GM19239 (cell line): Measurements from ENCODE around the gene NOL9.
A peak's percentile ranks its signal among the peaks of the same experiment; 100 is the strongest.

Experiments used
- DNase-seq: peaks from one replicate; pipeline ENCODE4 v3.0.0; 2011; ENCODE audit warnings: low spot score; ENCODE audit not compliant: insufficient read length
- FAIRE-seq: peaks from 2 replicates; lab custom pipeline; 2011; peaks lifted over from hg19 to GRCh38; lab: Jason Lieb, UNC

Gene NOL9

DNA sequence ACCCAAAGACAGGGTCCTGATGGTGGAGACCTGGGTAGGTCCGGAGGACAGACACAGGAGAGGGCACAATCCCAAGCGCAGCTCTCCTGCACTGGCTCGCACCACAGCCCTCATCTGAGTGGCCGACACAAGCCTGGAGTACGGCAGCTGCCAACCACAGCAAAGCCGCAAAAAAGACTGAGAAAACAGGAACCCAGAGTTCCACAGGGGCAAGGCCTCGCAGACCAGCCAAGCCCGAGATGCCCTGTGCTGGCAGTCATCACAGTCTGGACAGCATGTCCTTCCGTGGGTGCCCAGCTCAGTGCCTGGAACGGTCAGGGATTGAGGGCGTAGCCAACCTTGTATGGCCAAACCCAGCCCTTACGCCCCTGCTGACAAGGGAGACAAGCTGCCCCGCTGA is 36.9 kb upstream of the NOL9 start:
- FAIRE-seq (no peak), DNase-seq (no peak)

DNA sequence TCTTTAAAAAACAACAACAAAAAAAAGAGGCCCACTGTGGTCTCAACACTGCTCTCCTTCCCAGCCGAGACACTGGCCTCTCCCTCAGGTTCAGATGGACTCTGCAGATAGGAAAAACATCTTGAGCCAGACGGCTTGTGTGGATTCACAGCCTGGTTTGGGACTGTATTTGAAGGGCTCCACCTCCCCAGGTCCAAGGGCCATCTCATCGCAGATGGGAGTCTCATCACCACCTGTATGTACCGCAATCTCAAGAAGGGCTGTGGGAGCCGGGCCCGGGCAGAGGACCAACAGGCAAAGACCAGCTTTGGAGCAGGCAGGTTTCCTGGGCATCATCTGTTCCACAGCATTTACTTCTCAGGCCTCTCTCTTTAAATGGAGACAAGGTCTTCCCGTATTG is 35.7 kb upstream of the NOL9 start:
- no peak for FAIRE-seq
- DNase-seq = no peak

DNA sequence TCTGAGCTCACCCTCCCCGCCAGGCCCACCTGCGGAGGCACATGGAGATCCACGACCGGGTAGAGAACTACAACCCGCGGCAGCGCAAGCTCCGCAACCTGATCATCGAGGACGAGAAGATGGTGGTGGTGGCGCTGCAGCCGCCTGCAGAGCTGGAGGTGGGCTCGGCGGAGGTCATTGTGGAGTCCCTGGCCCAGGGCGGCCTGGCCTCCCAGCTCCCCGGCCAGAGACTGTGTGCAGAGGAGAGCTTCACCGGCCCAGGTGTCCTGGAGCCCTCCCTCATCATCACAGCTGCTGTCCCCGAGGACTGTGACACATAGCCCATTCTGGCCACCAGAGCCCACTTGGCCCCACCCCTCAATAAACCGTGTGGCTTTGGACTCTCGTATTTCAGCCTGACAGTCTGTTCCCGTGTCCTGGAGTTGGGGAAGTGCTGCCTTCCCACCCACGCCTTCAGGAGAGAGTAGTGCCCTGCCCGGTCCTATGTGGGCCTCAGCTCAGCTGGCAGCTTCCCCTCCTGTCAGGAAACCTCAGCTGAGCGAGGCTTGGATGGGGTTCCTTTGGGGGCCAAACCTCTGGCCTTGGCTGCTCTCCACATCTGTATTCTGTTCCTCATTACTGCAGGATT is 34.7 kb upstream of the NOL9 start:
- DNase-seq (no peak), FAIRE-seq (no peak)

DNA sequence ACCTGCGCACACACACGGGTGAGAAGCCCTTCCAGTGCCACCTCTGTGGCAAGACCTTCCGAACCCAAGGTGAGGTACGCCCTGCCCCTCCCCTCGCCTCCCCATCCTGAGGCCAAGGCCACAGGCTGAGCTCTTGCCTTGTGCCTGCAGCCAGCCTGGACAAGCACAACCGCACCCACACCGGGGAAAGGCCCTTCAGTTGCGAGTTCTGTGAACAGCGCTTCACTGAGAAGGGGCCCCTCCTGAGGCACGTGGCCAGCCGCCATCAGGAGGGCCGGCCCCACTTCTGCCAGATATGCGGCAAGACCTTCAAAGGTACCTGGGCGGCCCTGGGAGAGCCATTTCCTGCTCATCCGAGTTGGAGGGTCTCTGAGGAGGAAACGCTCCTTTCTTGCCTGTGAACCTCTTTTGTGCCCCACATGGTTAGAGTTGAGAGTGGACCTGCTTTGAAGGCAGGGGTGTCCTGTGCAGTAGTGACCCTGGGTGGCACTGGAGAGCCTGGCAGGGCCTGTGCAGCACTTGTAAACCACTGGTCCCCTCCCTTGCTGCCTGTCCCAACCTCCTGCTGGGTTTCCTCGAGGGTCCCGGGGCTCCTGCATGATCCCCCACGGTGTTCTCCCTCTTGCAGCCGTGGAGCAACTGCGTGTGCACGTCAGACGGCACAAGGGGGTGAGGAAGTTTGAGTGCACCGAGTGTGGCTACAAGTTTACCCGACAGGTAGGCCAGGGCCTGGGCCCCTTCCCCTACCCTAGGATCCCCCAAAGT is 34.0 kb upstream of the NOL9 start:
- FAIRE-seq (no peak), DNase-seq (no peak)

DNA sequence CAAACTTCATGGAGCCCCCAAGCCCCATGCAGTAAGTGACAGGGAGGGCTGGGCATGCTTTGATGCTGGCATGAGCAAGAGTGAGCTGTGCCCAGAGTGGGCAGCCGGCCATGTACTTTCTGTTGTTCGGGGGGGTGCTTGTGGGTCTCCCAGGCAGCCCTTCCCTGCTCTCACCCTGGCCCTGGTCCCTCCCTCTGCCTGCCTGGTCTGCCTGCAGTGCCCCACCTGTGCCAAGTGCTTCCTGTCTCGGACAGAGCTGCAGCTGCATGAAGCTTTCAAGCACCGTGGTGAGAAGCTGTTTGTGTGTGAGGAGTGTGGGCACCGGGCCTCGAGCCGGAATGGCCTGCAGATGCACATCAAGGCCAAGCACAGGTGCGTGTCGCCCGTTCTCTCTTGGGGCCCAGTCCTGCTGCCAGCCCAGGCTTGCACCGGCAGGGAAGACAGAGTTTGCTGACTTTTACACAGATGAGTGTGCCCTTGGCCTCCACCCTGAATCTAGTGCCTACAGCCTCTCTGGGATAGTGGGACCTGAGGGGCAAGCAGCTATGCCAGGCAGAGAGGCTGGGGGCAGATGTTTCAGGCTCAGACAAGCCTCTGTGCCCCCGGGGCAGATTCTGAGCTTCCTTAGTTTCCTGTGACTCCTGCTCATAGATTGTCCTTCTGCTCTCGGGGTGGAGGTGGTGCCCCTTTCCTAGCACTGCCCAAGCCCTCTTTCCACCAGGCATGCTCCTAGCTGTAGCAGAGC is 33.1 kb upstream of the NOL9 start:
- FAIRE-seq = no peak
- no peak for DNase-seq

DNA sequence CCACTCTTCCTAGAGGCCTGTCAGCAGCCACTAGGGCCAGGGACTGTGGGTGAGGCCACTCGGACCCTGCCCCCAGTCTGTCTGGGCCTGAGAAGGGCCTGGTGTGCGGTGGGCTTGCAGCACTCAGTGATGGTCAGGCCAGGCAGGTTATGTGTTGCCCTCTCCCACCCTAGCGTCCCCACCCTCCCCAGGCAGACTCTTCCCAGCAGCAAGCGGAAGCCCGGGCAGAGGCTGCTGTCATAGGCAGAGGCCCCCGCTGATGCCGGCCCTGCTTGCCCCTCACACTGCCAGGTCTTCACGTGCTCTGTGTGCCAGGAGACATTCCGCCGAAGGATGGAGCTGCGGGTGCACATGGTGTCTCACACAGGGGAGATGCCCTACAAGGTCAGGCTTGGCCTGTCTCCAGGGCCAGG is 32.1 kb upstream of the NOL9 start:
- DNase-seq (no peak), FAIRE-seq (no peak)

DNA sequence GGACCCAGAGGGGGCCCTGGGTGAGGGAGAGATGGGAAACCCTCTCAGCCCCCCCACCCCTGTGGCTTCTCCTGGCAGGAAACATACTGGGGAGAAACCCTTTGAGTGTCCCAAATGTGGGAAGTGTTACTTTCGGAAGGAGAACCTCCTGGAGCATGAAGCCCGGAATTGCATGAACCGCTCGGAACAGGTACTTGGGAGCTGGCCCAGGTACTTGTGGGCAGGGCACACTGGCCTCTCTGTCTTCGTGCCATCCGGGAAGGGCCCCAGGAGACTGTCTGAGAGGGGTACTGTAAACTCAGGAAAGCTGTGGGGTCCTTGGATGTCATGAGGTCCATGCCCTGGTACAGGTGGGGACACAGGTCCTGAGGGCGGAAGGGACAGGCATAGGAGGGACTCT is 31.5 kb upstream of the NOL9 start:
- FAIRE-seq (no peak), DNase-seq (no peak)

DNA sequence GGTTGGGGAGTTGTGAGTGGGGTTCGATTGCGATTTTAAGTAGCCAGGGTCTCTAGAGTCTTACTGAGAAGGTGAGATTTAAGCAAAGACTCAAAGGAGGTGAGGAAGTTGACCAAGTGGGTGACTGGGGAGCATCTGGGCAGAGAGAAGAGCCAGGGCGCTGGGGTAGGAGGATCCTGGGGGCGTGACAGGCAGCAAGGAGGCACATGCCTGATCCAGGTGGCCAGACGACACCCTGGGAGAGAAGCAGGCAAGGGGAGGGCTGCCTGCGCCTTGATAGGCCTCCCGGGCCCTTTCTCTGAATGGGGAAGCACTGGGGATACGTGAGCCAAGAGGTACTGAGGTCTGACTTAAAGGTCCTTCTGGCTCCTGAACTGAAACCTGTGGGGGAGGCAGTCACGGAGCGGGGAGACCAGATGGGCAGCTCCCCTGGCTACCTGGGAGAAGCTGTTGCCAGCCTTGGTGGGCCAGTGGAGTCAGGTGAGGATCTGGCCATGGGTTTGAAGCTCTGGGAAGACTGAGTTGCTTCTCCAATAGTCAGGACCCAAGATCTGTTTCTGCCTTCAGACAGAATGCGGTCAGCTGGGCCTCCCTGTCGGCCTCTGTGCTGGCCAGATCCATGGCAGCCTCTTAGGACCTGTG is 30.9 kb upstream of the NOL9 start:
- no peak for FAIRE-seq

DNA sequence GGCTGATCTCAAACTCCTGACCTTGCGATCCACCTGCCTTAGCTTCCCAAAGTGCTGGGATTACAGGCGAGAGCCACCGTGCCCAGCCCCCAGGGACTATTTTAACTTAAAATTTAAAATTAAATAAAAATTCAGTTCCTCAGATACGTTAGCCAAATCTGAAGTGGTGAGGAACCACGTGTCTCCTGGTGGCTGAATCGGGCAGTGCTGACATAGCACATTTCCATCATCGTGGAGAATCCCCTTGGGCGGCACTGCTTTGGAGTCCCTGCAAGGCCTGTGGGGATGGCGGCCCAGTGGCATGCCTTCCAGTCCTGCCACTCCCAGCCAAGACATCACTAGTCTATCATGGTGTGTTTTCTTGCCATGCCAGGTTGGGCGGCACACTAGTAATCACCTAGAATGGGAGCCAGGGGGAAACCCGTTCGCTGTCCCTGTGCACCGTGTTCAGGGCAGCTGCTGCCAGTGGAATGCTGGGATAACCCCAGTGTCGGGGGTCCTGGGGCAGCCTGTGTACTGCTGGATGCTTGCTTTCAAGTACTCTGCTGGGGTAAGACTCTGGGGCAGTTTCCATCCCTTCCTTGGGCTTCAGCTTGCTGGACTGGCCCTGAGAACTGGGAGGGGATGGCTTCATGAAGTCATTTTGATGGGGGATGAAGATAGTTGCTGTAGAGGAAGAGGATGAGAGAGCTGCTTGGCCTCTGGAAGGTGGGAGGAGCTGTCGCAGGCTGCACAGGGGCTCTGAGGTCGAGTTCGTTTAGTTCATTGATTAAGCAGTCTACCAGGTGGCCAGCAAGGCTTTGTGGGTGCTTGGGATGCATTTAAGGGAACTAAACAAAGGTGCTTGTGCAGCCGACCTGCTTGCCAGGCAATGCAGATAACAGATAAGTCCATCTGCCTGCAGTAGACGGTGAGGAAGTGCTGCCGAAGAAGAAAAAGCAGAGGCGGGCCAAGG is 30.1 kb upstream of the NOL9 start:
- FAIRE-seq (no peak), DNase-seq (no peak)

More for the DNA sequence above, 30.9 kb upstream of the NOL9 start:
- DNase-seq = no peak

DNA sequence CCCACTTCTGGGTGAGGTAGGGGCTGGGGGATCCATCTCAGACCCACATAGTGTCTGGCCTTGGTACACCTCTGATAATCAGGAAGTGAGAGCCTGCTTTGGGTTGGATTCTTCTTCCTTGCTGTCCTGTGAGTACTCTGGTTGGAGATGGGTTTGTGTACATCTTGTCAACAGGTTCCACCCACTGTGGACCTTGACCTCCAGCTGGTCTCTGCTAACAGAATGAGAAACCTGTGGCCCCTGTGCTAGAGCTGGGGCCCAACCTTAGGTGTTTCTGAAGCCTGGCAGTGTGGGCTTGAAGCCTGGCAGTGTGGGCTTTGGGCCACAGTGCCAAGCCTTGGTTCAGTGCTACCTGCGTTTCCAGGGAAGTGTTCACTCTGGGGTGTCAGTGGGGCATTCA is 28.1 kb upstream of the NOL9 start:
- DNase-seq = no peak
- FAIRE-seq = peak; percentile 80

DNA sequence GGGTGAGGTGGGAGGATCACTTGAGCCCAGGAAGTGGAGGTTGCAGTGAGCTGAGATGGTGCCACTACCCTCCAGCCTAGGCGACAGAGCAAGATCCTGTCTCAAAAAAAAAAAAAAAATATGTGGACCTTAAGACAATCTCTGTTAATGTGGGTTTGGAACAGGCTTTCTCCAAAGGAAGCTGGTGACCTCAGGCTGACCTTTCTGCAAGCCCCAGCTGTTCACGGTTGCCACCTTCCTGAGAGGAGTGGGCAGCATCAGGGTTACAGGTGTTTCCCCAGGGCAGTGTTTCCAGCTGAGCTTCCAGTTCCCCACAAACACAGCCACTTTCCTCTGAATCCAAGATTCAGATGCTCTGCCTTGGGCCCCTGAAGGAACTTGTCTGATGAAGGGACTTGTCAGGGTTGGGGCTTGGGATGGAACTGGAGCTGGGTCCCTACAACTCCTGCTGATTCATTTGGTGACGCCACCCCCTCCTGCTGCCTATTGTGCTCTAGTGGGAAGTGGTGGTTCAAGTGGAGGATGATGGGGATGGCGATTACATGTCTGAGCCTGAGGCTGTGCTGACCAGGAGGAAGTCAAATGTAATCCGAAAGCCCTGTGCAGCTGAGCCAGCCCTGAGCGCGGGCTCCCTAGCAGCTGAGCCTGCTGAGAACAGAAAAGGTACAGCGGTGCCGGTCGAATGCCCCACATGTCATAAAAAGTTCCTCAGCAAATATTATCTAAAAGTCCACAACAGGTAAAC is 27.4 kb upstream of the NOL9 start:
- FAIRE-seq (peak; percentile 68), DNase-seq (no peak)

DNA sequence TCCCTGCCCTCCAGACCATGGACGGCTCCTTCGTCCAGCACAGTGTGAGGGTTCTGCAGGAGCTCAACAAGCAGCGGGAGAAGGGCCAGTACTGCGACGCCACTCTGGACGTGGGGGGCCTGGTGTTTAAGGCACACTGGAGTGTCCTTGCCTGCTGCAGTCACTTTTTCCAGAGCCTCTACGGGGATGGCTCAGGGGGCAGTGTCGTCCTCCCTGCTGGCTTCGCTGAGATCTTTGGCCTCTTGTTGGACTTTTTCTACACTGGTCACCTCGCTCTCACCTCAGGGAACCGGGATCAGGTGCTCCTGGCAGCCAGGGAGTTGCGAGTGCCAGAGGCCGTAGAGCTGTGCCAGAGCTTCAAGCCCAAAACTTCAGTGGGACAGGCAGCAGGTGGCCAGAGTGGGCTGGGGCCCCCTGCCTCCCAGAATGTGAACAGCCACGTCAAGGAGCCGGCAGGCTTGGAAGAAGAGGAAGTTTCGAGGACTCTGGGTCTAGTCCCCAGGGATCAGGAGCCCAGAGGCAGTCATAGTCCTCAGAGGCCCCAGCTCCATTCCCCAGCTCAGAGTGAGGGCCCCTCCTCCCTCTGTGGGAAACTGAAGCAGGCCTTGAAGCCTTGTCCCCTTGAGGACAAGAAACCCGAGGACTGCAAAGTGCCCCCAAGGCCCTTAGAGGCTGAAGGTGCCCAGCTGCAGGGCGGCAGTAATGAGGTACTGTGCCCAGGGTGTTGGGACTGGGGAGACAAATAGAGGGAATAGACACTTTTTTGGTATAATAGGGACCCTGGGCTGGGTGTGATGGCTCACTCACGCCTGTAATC is 26.5 kb upstream of the NOL9 start:
- DNase-seq = no peak
- no peak for FAIRE-seq

DNA sequence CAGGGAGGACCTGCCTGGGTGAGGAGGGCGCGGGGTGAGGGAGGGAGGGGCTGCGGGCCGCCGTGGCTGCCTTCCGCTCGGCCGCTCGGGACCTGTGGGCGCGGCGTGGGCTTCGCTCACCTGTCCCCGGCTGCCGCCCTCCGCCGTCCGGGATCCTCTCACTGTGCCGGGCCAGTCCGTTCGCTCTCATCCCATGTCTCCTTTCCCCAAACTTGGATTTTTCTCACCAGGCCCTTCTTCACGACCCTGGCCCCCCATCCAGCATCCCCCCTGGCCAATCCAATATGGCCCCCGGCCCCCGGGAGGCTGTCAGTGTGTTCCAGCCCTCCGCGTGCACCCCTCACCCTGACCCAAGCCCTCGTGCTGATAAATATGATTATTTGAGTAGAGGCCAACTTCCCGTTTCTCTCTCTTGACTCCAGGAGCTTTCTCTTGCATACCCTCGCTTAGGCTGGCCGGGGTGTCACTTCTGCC is 25.8 kb upstream of the NOL9 start:
- peak; percentile 21 for FAIRE-seq

DNA sequence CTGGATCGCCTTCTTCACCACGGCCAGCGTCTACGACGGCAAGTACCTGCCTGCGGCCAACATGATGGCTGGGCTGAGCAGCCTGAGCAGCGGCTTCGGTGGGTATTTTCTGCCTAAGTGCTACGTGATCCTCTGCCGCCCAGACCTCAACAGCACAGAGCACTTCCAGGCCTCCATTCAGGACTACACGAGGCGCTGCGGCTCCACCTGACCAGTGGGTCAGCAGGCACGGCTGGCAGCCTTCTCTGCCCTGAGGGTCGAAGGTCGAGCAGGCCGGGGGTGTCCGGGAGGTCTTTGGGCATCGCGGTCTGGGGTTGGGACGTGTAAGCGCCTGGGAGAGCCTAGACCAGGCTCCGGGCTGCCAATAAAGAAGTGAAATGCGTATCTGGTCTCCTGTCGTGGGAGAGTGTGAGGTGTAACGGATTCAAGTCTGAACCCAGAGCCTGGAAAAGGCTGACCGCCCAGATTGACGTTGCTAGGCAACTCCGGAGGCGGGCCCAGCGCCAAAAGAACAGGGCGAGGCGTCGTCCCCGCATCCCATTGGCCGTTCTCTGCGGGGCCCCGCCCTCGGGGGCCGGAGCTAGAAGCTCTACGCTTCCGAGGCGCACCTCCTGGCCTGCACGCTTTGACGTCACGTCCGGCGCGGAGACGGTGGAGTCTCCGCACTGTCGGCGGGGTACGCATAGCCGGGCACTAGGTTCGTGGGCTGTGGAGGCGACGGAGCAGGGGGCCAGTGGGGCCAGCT is 25.2 kb upstream of the NOL9 start, which contains the start of gene ZBTB48:
Gene ZBTB48, plus strand, starts transcription at position 621 of the 745 bp plus-strand sequence. CDS start 616 bp downstream, outside the sequence.
- FAIRE-seq (peak; percentile 95), DNase-seq (peak; percentile 100)

More for the DNA sequence above, 25.8 kb upstream of the NOL9 start:
- no peak for DNase-seq

DNA sequence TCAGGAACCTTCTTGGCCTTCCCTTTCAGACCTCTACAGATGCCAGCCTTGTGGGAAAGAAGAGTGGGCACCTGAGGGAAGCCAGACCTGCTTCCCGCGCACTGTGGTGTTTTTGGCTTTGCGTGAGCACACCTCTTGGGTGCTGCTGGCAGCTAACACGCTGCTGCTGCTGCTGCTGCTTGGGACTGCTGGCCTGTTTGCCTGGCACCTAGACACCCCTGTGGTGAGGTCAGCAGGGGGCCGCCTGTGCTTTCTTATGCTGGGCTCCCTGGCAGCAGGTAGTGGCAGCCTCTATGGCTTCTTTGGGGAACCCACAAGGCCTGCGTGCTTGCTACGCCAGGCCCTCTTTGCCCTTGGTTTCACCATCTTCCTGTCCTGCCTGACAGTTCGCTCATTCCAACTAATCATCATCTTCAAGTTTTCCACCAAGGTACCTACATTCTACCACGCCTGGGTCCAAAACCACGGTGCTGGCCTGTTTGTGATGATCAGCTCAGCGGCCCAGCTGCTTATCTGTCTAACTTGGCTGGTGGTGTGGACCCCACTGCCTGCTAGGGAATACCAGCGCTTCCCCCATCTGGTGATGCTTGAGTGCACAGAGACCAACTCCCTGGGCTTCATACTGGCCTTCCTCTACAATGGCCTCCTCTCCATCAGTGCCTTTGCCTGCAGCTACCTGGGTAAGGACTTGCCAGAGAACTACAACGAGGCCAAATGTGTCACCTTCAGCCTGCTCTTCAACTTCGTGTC is 24.5 kb upstream of the NOL9 start:
- FAIRE-seq (no peak), DNase-seq (no peak)

DNA sequence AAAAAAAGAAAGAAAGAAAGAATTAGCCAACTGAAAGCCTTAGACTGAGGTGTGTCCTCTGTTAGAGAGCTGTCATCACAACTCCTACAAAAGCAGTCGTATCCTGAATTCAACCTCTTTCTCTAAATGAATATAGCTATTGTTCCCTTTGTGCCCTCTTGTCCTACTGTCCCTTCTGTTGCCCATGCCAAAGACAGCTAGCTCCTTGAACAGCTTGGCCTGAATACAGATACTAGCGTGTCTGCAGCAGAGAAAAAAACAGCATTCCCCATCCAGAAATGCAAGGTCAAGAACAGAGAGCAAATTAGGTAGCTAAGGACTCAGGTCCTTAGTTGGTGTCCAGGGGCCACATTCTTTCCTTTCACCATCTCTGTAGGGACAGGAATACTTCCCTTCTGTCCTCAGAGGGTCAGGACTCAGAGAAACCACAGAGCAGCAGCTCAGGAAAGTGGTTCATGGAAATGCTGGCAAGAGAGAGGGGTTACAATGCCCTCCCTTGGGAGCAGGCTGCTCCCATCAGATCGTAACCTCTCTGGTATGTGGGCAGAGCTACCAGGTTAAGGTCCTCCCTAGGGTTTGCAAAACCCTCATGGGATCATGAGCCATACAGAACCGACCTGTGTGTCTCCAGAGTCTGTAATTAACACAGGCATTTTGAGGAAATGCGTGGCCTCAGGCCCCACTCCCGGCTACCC is 23.7 kb upstream of the NOL9 start:
- FAIRE-seq (no peak), DNase-seq (no peak)
